Measurements from ENCODE around the gene ASTN2.

Gene ASTN2

GRCh38 chr9:116491219-116491618 is 923.6 kb downstream of the ASTN2 start:
- no peak for DNase-seq (ENCODE audit: low read depth)

GRCh38 chr9:116490321-116490720 is 924.5 kb downstream of the ASTN2 start:
- TF ChIP-seq, protein P1, sequence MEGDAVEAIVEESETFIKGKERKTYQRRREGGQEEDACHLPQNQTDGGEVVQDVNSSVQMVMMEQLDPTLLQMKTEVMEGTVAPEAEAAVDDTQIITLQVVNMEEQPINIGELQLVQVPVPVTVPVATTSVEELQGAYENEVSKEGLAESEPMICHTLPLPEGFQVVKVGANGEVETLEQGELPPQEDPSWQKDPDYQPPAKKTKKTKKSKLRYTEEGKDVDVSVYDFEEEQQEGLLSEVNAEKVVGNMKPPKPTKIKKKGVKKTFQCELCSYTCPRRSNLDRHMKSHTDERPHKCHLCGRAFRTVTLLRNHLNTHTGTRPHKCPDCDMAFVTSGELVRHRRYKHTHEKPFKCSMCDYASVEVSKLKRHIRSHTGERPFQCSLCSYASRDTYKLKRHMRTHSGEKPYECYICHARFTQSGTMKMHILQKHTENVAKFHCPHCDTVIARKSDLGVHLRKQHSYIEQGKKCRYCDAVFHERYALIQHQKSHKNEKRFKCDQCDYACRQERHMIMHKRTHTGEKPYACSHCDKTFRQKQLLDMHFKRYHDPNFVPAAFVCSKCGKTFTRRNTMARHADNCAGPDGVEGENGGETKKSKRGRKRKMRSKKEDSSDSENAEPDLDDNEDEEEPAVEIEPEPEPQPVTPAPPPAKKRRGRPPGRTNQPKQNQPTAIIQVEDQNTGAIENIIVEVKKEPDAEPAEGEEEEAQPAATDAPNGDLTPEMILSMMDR (conservative IDR thresholded peaks at IDR 0.05; ENCODE audit: low read length) = no peak
- DNase-seq (ENCODE audit: low read depth) = no peak
- H3K4me3 ChIP-seq (ENCODE audit: low read length) = no peak overlapping the region

More at GRCh38 chr9:116491219-116491618, 923.6 kb downstream of the ASTN2 start:
- TF ChIP-seq, protein P1 (conservative IDR thresholded peaks at IDR 0.05; ENCODE audit: low read length) = no peak
- no peak overlapping the region for H3K4me3 ChIP-seq (ENCODE audit: low read length)

GRCh38 chr9:116488373-116488772 is 926.5 kb downstream of the ASTN2 start:
- no peak overlapping the region for H3K4me3 ChIP-seq (ENCODE audit: low read length)
- TF ChIP-seq, protein P1 (conservative IDR thresholded peaks at IDR 0.05; ENCODE audit: low read length) = no peak
- no peak for DNase-seq (ENCODE audit: low read depth)

GRCh38 chr9:116484492-116485061 is 930.3 kb downstream of the ASTN2 start:
- H3K4me3 ChIP-seq (ENCODE audit: low read length) = no peak overlapping the region
- DNase-seq (ENCODE audit: low read depth) = no peak
- TF ChIP-seq, protein P1 (conservative IDR thresholded peaks at IDR 0.05; ENCODE audit: low read length) = no peak

GRCh38 chr9:116483622-116484491 is 931.0 kb downstream of the ASTN2 start:
- no peak for DNase-seq (ENCODE audit: low read depth)
- H3K4me3 ChIP-seq (ENCODE audit: low read length) = no peak overlapping the region
- TF ChIP-seq, protein P1 (conservative IDR thresholded peaks at IDR 0.05; ENCODE audit: low read length) = no peak

GRCh38 chr9:116482740-116483139 is 932.1 kb downstream of the ASTN2 start:
- TF ChIP-seq, protein P1 (conservative IDR thresholded peaks at IDR 0.05; ENCODE audit: low read length) = no peak
- H3K4me3 ChIP-seq (ENCODE audit: low read length) = no peak overlapping the region
- no peak for DNase-seq (ENCODE audit: low read depth)

DNA sequence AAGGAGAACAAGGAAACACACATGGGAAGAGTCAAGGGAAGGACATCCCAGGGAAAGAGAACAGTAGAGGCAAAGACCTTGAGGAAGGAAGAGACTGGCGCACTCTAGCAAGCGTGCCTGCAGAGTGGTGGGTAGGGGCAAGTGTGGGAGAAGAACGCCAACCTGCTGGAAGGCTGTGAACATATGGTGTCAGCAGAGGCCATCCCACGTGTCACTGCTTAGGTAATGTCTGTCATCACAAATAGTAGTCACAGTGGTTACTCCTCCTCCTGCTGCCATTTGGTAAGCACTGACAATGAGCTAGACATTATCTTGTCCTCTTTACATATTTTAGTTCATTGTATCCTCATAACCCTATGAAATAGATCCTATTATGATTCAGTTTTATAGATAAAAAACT is 934.2 kb downstream of the ASTN2 start:
- DNase-seq (ENCODE audit: low read depth) = no peak
- H3K4me3 ChIP-seq (ENCODE audit: low read length) = no peak overlapping the region
- TF ChIP-seq, protein P1 (conservative IDR thresholded peaks at IDR 0.05; ENCODE audit: low read length) = no peak

Measured in AG10803 (cell line).